Fibroblast of pulmonary artery (primary cell): ENCODE measurements around the gene CRELD2.

Experiments
- DNase-seq: peaks from one replicate; pipeline ENCODE4 v3.0.0-alpha.2; 2010; ENCODE audit warnings: low read depth
- H3K4me3 ChIP-seq: replicated peaks from 2 replicates; pipeline ENCODE4 v1.5.1; 2011; ENCODE audit warnings: low read depth, mild to moderate bottlenecking, control low read depth, low read length, moderate library complexity
- TF ChIP-seq, protein P1 (sequence below): IDR thresholded peaks from 2 replicates; pipeline ENCODE4 v1.5.1; 2011; ENCODE audit warnings: mild to moderate bottlenecking, control low read depth, low read length, inconsistent platforms; ENCODE audit errors: missing control alignments

The CRELD2 gene

DNA sequence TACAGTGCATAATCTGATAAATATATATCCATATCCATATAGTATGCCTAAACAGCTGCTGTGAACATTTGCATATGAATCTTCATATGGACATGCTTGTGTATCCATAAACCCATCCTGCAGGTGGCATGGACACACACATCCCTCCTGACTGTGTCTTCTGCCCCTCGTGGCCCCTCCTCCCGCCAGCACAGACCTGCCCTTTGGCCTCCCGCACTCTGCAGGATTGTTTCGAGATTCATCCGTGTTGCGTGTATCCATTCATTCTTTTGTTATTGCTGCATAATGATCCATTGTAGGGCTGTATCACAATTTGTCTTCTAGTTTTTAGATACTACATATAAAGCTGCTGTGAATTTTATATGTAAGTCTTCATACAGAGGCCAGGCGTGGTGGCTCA, 40.8 kb upstream of the CRELD2 start:
- TF ChIP-seq, protein P1, sequence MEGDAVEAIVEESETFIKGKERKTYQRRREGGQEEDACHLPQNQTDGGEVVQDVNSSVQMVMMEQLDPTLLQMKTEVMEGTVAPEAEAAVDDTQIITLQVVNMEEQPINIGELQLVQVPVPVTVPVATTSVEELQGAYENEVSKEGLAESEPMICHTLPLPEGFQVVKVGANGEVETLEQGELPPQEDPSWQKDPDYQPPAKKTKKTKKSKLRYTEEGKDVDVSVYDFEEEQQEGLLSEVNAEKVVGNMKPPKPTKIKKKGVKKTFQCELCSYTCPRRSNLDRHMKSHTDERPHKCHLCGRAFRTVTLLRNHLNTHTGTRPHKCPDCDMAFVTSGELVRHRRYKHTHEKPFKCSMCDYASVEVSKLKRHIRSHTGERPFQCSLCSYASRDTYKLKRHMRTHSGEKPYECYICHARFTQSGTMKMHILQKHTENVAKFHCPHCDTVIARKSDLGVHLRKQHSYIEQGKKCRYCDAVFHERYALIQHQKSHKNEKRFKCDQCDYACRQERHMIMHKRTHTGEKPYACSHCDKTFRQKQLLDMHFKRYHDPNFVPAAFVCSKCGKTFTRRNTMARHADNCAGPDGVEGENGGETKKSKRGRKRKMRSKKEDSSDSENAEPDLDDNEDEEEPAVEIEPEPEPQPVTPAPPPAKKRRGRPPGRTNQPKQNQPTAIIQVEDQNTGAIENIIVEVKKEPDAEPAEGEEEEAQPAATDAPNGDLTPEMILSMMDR: no peak
- H3K4me3 ChIP-seq: no peak overlapping the region
- no peak for DNase-seq

DNA sequence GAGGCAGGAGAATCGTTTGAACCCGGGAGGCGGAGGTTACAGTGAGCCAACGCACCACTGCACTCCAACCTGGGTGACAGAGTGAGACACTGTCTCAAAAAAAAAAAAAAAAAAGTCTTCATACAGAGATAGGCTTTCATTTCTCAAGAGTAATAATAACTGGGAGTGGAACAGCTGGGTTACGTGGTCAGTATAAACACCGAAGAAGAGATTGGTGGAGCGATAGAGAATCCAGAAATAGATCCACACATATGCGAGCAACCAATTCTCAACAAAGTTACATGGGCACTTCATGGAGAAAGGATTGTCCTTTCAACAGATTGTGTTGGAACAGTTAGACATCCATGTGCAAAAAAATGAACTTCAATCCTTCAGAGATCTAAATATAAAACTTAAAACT, 40.2 kb upstream of the CRELD2 start:
- TF ChIP-seq, protein P1: no peak
- H3K4me3 ChIP-seq: no peak overlapping the region
- no peak for DNase-seq

DNA sequence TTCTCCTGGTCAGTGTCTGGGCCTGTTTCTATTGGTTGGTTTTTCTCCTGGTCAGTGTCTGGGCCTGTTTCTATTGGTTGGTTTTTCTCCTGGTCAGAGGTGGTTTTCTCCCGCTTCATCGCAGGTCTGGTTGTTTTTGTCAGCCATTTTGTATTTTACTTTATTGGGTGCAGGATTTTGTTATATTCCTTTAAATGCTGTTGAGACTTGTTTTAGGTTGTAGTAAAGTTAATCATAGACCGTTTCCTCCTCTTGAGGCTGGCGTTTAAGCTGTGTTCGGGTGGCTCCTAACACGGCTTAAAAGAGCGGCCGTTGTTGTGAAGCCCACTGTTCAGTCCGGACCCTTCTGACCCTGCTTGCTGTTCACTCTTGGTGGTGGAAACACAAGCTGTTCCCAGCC, 38.6 kb upstream of the CRELD2 start:
- TF ChIP-seq, protein P1: no peak
- no peak for DNase-seq
- no peak overlapping the region for H3K4me3 ChIP-seq

DNA sequence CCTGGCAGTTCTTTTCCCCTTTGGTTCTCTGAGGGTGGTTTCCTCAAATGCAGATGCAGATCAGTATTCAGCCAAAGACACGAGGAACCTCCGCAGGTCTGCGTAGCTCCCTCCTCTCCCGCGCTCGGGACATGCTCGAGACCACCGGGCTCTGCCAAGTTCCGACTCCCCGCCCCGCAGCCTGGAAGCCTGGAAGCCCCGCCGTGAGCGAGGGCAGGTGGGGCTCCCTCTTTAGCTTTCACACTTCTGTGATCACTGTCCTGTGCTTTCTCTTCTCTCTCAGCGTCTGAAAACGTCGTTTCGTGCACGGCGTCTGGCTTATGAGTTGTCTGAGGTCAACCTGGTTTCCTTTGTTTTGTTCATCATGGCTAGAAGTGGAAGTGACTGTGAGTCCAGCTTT, 38.2 kb upstream of the CRELD2 start:
- DNase-seq: no peak
- TF ChIP-seq, protein P1: no peak

DNA sequence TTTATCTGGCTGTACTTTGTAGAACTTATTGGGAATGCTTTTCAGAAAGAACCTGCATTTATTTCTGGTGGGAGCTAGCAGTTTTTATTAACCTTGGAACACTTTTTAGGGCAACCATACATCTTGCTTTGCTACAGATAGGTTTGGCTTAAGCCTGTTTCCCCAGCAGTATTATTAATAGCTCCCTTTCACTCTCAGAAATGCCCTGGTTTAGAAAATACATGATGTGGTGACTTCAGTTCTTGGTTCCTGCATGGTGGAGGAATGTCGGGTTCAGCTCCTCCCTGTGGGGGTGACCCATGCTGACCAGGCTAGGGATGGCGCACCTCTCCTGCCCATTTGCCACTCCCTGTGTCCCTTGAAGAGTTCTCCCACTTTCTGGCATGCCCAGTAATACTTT, 36.6 kb upstream of the CRELD2 start:
- H3K4me3 ChIP-seq: no peak overlapping the region
- TF ChIP-seq, protein P1: no peak
- DNase-seq: no peak

More for the DNA sequence above, 38.2 kb upstream of the CRELD2 start:
- no peak overlapping the region for H3K4me3 ChIP-seq

DNA sequence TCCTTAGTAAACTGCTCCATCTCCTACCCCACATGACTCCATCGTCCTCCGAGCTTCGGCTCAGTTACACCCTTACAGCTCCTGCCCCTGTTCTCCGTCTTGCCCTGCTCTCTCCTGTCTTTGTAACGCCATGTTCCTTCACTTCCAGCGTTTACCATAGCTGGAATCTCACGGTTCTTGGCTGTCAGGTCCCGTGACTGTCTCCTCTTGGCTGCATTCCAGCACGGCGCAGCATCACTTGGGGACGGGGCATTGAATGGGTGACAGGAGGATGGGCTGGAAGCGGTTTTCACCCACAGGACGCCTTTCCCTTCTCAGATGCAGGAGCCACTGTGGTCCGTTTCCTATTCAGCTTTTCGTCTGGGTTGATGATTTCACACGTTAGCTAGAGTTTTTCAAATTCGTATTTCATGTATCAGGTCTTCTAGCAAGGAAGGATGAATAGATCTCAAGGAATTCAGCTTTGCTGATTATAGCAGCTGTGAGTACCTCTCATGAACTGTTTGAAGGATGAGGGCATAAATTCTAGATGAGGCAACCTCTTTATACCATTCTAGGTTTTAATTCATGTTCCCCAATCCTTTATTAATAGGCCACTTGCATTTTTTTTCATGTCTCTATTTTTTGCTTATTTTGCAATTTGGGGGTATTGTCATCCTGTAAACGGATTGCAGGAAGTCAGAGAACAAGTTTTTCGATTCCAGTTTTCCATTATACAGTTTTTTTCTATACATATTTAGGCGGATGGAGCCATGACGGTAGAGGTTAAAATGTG, 35.7 kb upstream of the CRELD2 start:
- peak; percentile 13 for DNase-seq
- TF ChIP-seq, protein P1: no peak
- H3K4me3 ChIP-seq: no peak overlapping the region

DNA sequence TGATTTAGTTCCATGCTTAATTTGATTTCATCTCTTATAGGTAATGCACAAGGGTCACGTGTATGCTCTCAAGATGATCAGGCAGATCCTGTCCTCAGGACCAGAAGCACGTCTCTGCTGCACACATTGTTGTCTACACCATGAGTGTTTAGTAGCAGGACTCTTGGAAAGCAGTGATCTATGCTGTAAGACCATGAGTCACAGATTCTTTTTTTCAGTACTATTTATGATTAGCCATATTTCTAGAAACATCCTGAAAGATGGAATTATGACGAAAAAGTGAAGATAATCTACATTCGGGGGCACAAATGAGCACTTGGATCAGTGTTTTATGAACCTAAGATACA, 35.2 kb upstream of the CRELD2 start:
- TF ChIP-seq, protein P1: no peak
- DNase-seq: peak; percentile 30
- H3K4me3 ChIP-seq: no peak overlapping the region
